Prostate gland (tissue), 2 donors: Measurements from ENCODE around the gene ITGAV. TPM values are rescaled to one million over a fixed set of nuclear protein-coding genes. Genes with fewer than 3 reads are reported as not detected.

Experiments
- DNase-seq: peaks from one replicate; pipeline ENCODE4 v3.0.0-alpha.2; 2019; ENCODE audit warnings: low spot score
- H3K27ac ChIP-seq, 2 donors: fragments of 200-600 bp; sonication (generic); 2 replicates each; pipeline ENCODE4 v1.5.1; 2017 to 2019
- H3K27me3 ChIP-seq: fragments of 200-600 bp; sonication (generic); replicated peaks from 2 replicates; pipeline ENCODE4 v1.5.1; 2019; ENCODE audit not compliant: insufficient read depth
- H3K36me3 ChIP-seq, 2 donors: fragments of 200-600 bp; sonication (generic); 1 replicate in 1 of 2; 2 replicates in 1 of 2; pipeline versions ENCODE4 v1.5.1 to v1.8.1; 2017 to 2019
- H3K4me1 ChIP-seq: fragments of 200-600 bp; sonication (generic); replicated peaks from 2 replicates; pipeline ENCODE4 v1.5.1; 2019
- H3K4me3 ChIP-seq, 2 donors: fragments of 200-600 bp; sonication (generic); 2 replicates each; pipeline ENCODE4 v1.5.1; 2017 to 2019
- H3K9me3 ChIP-seq: fragments of 200-600 bp; sonication (generic); 2 replicates; pipeline ENCODE4 v1.5.1; 2017
- CTCF ChIP-seq, 4 experiments: fragments of 200-600 bp in 2 of 4; fragments of 450-650 bp in 2 of 4; sonication (generic) in 2 of 4; IDR thresholded peaks; 1 replicate in 3 of 4; 2 replicates in 1 of 4; pipeline ENCODE4 v1.5.1; 2016 to 2019; ENCODE audit warnings: antibody characterized with exemption in 4 of 4, mild to moderate bottlenecking in 2 of 4, moderate library complexity in 2 of 4
- POLR2A ChIP-seq: fragments of 450-650 bp; IDR thresholded peaks from one replicate; pipeline ENCODE4 v1.6.1; 2016; ENCODE audit warnings: antibody characterized with exemption, mild to moderate bottlenecking
- POLR2AphosphoS5 ChIP-seq: sonication (generic); formaldehyde crosslinking; IDR thresholded peaks from one replicate; pipeline ENCODE4 v1.6.1; 2017; ENCODE audit warnings: antibody characterized with exemption
- WGBS: methylation state at CpG from one replicate; pipeline ENCODE4 v1.1.5; 2018; 5-methylcytosine and 5-hydroxymethylcytosine counted together
- intact Hi-C: fragments of 100-400 bp; cut with DNase I; formaldehyde crosslinking; loops from one replicate; pipeline ENCODE4 v1.14.2; 2022
- total RNA-seq, 2 donors: library from RNA; depleted of rRNA; stranded (reverse); fragments of >200 nt; gene quantifications; one replicate each; pipeline ENCODE4 v1.1.0, GENCODE V29; 2016

ITGAV gene
- total RNA-seq, 2 donors from 2014 or later, result 47.0 to 84.8 TPM

GRCh38 chr2:186544255-186544675, 45.6 kb upstream of the ITGAV start:
- no peak overlapping the region for H3K4me3 ChIP-seq
- intact Hi-C loops, result no loop called here
- H3K27me3 ChIP-seq, result no peaks in the 10 kb centered on the region
- 22% methylated on average over 1 of the region's 1 CpG for WGBS
- H3K27ac ChIP-seq, result peak overlapping the region; percentile 54 to 62
- H3K36me3 ChIP-seq, result no peaks in the 10 kb centered on the region
- peak; percentile 10 for DNase-seq
- no peaks in the 10 kb centered on the region for H3K4me1 ChIP-seq
- H3K9me3 ChIP-seq, result no peaks in the 10 kb centered on the region
- TF ChIP-seq CTCF (IDR thresholded peaks at IDR 0.05) (no peak), POLR2A (no peak), POLR2AphosphoS5 (peak; percentile 70)

DNA sequence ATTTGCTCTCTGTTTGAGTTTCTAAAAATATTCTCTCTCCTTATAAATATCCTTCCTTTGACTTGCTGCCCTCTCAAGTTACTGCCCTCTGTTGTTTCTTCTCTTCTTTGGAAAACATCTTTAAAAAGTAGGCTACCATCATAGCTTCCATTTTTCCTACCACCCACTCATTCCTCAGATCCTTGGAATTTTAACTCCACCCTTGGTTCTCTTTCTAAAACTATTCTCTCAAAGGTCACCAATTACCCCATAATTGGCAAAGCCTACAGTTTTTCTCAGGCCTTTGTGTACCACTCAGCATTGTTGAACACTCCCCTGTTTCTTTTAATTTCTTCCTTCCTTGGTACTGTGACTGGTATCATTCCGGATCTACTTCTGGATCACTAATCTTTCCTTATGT, 43.0 kb upstream of the ITGAV start:
- no peak for DNase-seq
- Histone ChIP-seq H3K27ac (no peak overlapping the region), H3K4me3 (no peak overlapping the region), H3K9me3 (no peaks in the 10 kb centered on the region), H3K27me3 (no peaks in the 10 kb centered on the region), H3K4me1 (no peaks in the 10 kb centered on the region), H3K36me3 (no peaks in the 10 kb centered on the region)
- 0% methylated on average over 1 of the region's 1 CpG for WGBS
- intact Hi-C loops, result no loop called here
- no peak for TF ChIP-seq POLR2A
- no peak for TF ChIP-seq CTCF (IDR thresholded peaks at IDR 0.05)
- no peak for TF ChIP-seq POLR2AphosphoS5

GRCh38 chr2:186551323-186552050, 38.4 kb upstream of the ITGAV start:
- intact Hi-C loops, result no loop called here
- Histone ChIP-seq H3K4me1 (no peaks in the 10 kb centered on the region), H3K9me3 (no peaks in the 10 kb centered on the region), H3K27ac (no peak overlapping the region), H3K4me3 (no peak overlapping the region), H3K27me3 (no peaks in the 10 kb centered on the region), H3K36me3 (no peaks in the 10 kb centered on the region)
- no peak for TF ChIP-seq POLR2AphosphoS5
- WGBS, result 84% methylated on average over 8 of the region's 8 CpGs
- DNase-seq, result no peak

- TF ChIP-seq CTCF (IDR thresholded peaks at IDR 0.05), result no peak
- no peak for TF ChIP-seq POLR2A
- TF ChIP-seq POLR2AphosphoS5, result no peak
- 89% methylated on average over 1 of the region's 1 CpG for WGBS
- no peak for DNase-seq
- intact Hi-C loops, result no loop called here
- Histone ChIP-seq H3K27me3 (no peaks in the 10 kb centered on the region), H3K36me3 (no peaks in the 10 kb centered on the region), H3K4me3 (no peak overlapping the region), H3K9me3 (no peaks in the 10 kb centered on the region), H3K4me1 (no peaks in the 10 kb centered on the region), H3K27ac (no peak overlapping the region)
These were observed 35.4 kb upstream of the ITGAV start for GRCh38 chr2:186554429-186554828.

GRCh38 chr2:186554850-186555671, 34.8 kb upstream of the ITGAV start:
- 84% methylated on average over 8 of the region's 8 CpGs for WGBS
- Histone ChIP-seq H3K27me3 (no peaks in the 10 kb centered on the region), H3K4me3 (no peak overlapping the region), H3K36me3 (no peaks in the 10 kb centered on the region), H3K9me3 (no peaks in the 10 kb centered on the region), H3K27ac (no peak overlapping the region), H3K4me1 (no peaks in the 10 kb centered on the region)
- DNase-seq, result no peak
- intact Hi-C loops, result no loop called here
- TF ChIP-seq CTCF (IDR thresholded peaks at IDR 0.05), result no peak
- no peak for TF ChIP-seq POLR2AphosphoS5
- no peak for TF ChIP-seq POLR2A
